ENCODE measurements around the gene TENT5A. TPM values are rescaled to one million over a fixed set of nuclear protein-coding genes. Genes with fewer than 3 reads are reported as not detected.
A peak's percentile ranks its signal among the peaks of the same experiment; 100 is the strongest.

Gene TENT5A
- total RNA-seq, 1 experiment from 2014 or later: 2.0 TPM

GRCh38 chr6:81774542-81774941 is 22.1 kb upstream of the TENT5A start:
- Histone ChIP-seq H3K4me3 (no peak overlapping the region), H3K9me2 (ENCODE audit: insufficient read depth) (no peaks in the 10 kb centered on the region), H3K4me1 (replicated peaks; ENCODE audit: insufficient read depth) (peaks cover 7% of the 10 kb centered on the region; the same call in 1 of the 2 replicates), H4K20me1 (ENCODE audit: insufficient read depth) (no peaks in the 10 kb centered on the region), H3K4me2 (no peak overlapping the region), H2AFZ (no peak overlapping the region), H3F3A (ENCODE audit: insufficient read depth, low read depth) (no peaks in the 10 kb centered on the region; the same call in 1 of the 2 replicates), H3K27ac (no peak overlapping the region), H3K36me3 (ENCODE audit: low read depth) (no peaks in the 10 kb centered on the region), H3K79me2 (ENCODE audit: low read depth) (no peaks in the 10 kb centered on the region), H3K27me3 (ENCODE audit: insufficient read depth, low read depth) (no peaks in the 10 kb centered on the region), H3K9me3 (ENCODE audit: insufficient read depth, low read depth) (no peaks in the 10 kb centered on the region)
- no TSS peak for BruUV-seq (replicated peaks)
- intact Hi-C loops (cut with micrococcal nuclease; ENCODE audit: unreplicated experiment): no loop called here
- ChIA-PET CTCF (no interaction called here), POLR2A (ENCODE audit: unreplicated experiment) (no interaction called here)
- DNase-seq: no peak
- TF ChIP-seq EZH2 (IDR thresholded peaks at IDR 0.05; ENCODE audit: low read depth) (no peak), CTCF (conservative IDR thresholded peaks at IDR 0.05) (no peak)

GRCh38 chr6:81773887-81774286 is 21.4 kb upstream of the TENT5A start:
- Histone ChIP-seq H3K79me2 (ENCODE audit: low read depth) (no peaks in the 10 kb centered on the region), H4K20me1 (ENCODE audit: insufficient read depth) (no peaks in the 10 kb centered on the region), H3K27me3 (ENCODE audit: insufficient read depth, low read depth) (no peaks in the 10 kb centered on the region), H3K4me1 (replicated peaks; ENCODE audit: insufficient read depth) (peaks cover 12% of the 10 kb centered on the region; the same call in 1 of the 2 replicates), H3K27ac (no peak overlapping the region), H3K4me2 (no peak overlapping the region), H2AFZ (no peak overlapping the region), H3K9me3 (ENCODE audit: insufficient read depth, low read depth) (no peaks in the 10 kb centered on the region), H3K36me3 (ENCODE audit: low read depth) (no peaks in the 10 kb centered on the region), H3K4me3 (no peak overlapping the region), H3K9me2 (ENCODE audit: insufficient read depth) (no peaks in the 10 kb centered on the region), H3F3A (ENCODE audit: insufficient read depth, low read depth) (no peaks in the 10 kb centered on the region; the same call in 1 of the 2 replicates)
- CTCF ChIA-PET: no interaction called here
- DNase-seq: no peak
- POLR2A ChIA-PET (ENCODE audit: unreplicated experiment): no interaction called here
- intact Hi-C loops (cut with micrococcal nuclease; ENCODE audit: unreplicated experiment): no loop called here
- BruUV-seq (replicated peaks): no TSS peak
- TF ChIP-seq EZH2 (IDR thresholded peaks at IDR 0.05; ENCODE audit: low read depth): no peak
- TF ChIP-seq CTCF (conservative IDR thresholded peaks at IDR 0.05): no peak

GRCh38 chr6:81772741-81773140 is 20.3 kb upstream of the TENT5A start:
- Histone ChIP-seq H3K27me3 (ENCODE audit: insufficient read depth, low read depth) (no peaks in the 10 kb centered on the region), H3K4me1 (replicated peaks; ENCODE audit: insufficient read depth) (peaks cover 24% of the 10 kb centered on the region), H3F3A (ENCODE audit: insufficient read depth, low read depth) (peaks cover 6% of the 10 kb centered on the region), H3K9me2 (ENCODE audit: insufficient read depth) (no peaks in the 10 kb centered on the region), H3K9me3 (ENCODE audit: insufficient read depth, low read depth) (no peaks in the 10 kb centered on the region), H3K4me3 (no peak overlapping the region), H3K27ac (no peak overlapping the region), H3K36me3 (ENCODE audit: low read depth) (no peaks in the 10 kb centered on the region), H3K4me2 (no peak overlapping the region), H3K79me2 (ENCODE audit: low read depth) (no peaks in the 10 kb centered on the region), H4K20me1 (ENCODE audit: insufficient read depth) (no peaks in the 10 kb centered on the region), H2AFZ (no peak overlapping the region)
- CTCF ChIA-PET: no interaction called here
- BruUV-seq (replicated peaks): no TSS peak
- POLR2A ChIA-PET (ENCODE audit: unreplicated experiment): interaction anchor here (0.6 kb wide), 1 partner anchor 62 kb away, joined by 5 read pairs; no protein-coding TSS in a partner anchor
- intact Hi-C loops (cut with micrococcal nuclease; ENCODE audit: unreplicated experiment): no loop called here
- peak; percentile 22 to 58 for DNase-seq
- TF ChIP-seq CTCF (conservative IDR thresholded peaks at IDR 0.05) (no peak), EZH2 (IDR thresholded peaks at IDR 0.05; ENCODE audit: low read depth) (no peak)

All from PC-9 (cell line).